ENCODE data around the gene FARS2. TPM values are rescaled to one million over a fixed set of nuclear protein-coding genes. Genes with fewer than 3 reads are reported as not detected.

The FARS2 gene
- total and polyA plus RNA-seq, 2 donors (not counting 1 experiment from before 2014, with no cell fraction given): 33.0 to 35.5 TPM

DNA sequence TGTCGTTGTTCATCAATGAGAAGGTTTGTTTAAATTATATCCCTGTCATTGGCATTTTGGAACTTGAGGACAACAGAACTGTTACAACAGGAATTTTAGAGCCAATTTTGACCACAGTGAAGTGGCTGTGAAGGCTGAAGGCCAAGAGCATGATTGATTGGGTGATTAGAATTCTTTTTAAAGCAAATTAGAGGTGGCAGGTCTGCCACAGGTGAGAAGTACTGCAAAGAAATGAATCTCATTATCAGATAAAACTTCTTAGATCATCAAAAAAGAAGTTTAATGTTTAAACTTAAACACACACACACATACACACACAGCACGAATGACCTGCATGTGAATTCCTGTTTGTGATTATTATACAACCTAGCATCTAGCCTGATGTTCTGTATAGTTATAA, 32.4 kb downstream of the FARS2 start:
- no peak for DNase-seq
- Mint-ChIP-seq H3K4me3 (no peak overlapping the region), H3K27me3 (no peaks in the 10 kb centered on the region), H3K4me1 (peaks cover 53% of the 10 kb centered on the region), H3K27ac (no peak overlapping the region), H3K9me3 (ENCODE audit: insufficient read depth) (no peaks in the 10 kb centered on the region)
- ChIA-PET POLR2A (no interaction called here), CTCF (interaction anchor here (2.6 kb wide), 1 partner anchor 150 kb away, joined by 8 read pairs; no protein-coding TSS in a partner anchor)
- Histone ChIP-seq H3K9me3 (ENCODE audit: control extremely low read depth in 1 of 3, control insufficient read depth in 2 of 3, insufficient read depth in 1 of 3, low read length in 2 of 3) (no peaks in the 10 kb centered on the region), H3K79me2 (ENCODE audit: control insufficient read depth, insufficient read depth, low read length) (peaks cover 60% of the 10 kb centered on the region), H3K4me3 (ENCODE audit: control extremely low read depth in 1 of 5, extremely low read depth in 1 of 5, insufficient read depth in 1 of 5, low read depth in 2 of 5, low read length in 4 of 5) (no peak overlapping the region), H3K9ac (ENCODE audit: low read length) (no peak overlapping the region), H3K27ac (ENCODE audit: low read length in 2 of 2) (no peak overlapping the region), H3K4me1 (ENCODE audit: control insufficient read depth in 2 of 2, insufficient read depth in 2 of 2, low read length in 2 of 2) (peaks cover 33% of the 10 kb centered on the region in 2 donors), H3K27me3 (replicated peaks in 1 of 4; ENCODE audit: control extremely low read depth in 1 of 4, control insufficient read depth in 3 of 4, insufficient read depth in 4 of 4, low read length in 3 of 4) (no peaks in the 10 kb centered on the region), H4K20me1 (ENCODE audit: control insufficient read depth, insufficient read depth, low read length, poor library complexity, severe bottlenecking) (peaks cover 6% of the 10 kb centered on the region), H2AFZ (ENCODE audit: insufficient read depth, low read depth, low read length, poor library complexity, severe bottlenecking) (no peak overlapping the region), H3K36me3 (replicated peaks in 1 of 2; ENCODE audit: control extremely low read depth in 1 of 2, control insufficient read depth in 1 of 2, extremely low read depth in 1 of 2, insufficient read depth in 2 of 2, low read length in 1 of 2) (no peaks in the 10 kb centered on the region), H3K4me2 (replicated peaks; ENCODE audit: low read depth, low read length, poor library complexity, severe bottlenecking) (no peak overlapping the region)
- 100% methylated on average over 1 of the region's 2 CpGs for WGBS (ENCODE audit: insufficient coverage)
- intact Hi-C loops (cut with micrococcal nuclease): no loop called here
- TF ChIP-seq, protein P1, sequence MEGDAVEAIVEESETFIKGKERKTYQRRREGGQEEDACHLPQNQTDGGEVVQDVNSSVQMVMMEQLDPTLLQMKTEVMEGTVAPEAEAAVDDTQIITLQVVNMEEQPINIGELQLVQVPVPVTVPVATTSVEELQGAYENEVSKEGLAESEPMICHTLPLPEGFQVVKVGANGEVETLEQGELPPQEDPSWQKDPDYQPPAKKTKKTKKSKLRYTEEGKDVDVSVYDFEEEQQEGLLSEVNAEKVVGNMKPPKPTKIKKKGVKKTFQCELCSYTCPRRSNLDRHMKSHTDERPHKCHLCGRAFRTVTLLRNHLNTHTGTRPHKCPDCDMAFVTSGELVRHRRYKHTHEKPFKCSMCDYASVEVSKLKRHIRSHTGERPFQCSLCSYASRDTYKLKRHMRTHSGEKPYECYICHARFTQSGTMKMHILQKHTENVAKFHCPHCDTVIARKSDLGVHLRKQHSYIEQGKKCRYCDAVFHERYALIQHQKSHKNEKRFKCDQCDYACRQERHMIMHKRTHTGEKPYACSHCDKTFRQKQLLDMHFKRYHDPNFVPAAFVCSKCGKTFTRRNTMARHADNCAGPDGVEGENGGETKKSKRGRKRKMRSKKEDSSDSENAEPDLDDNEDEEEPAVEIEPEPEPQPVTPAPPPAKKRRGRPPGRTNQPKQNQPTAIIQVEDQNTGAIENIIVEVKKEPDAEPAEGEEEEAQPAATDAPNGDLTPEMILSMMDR (IDR thresholded peaks at IDR 0.05): no peak
- no peak for TF ChIP-seq EZH2 (IDR thresholded peaks at IDR 0.05; ENCODE audit: borderline replicate concordance, insufficient read depth, low read depth, low read length, poor library complexity, severe bottlenecking)
- ATAC-seq (ENCODE audit: low read depth): no peak

DNA sequence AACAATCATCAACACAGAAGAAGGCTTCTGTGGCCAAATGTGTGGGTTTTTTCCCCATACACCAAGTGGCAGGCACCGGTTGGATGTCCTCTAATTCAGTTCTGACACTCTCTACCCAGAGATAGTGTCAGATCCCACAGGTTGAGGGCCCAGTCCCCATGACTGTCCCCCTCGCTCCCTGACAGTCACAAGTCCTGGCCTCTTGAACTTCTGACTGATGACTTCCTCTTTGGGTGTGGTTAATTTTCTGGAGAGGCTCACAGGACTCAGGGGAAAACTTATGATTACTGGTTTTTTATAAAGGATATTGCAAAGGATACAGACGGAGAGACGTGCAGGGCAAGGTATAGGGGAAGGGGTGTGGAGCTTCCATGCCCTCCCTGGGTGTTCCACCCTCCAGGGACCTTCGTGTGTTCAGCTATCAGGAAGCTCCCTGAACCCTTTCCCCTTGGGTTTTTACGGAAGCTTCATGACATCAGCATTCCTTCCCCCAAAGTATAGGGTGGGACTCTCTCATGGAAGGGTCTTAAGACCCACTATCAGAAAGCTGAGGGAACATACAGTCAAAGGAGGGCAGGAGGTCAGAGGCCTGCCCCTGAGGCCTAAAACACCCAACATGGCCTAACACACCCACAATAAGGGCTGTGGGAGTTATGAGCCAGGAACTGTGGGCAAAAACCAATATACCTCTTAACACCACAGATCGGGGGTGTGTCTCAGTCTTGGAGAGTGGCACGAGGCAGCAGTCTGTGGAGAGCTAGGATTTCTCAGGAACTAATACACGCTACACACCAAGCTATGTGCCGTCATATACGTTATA, 33.3 kb downstream of the FARS2 start:
- no peaks in the 10 kb centered on the region for H3K9me3 ChIP-seq (ENCODE audit: control extremely low read depth in 1 of 3, control insufficient read depth in 2 of 3, insufficient read depth in 1 of 3, low read length in 2 of 3)
- Mint-ChIP-seq H3K4me3 (peak overlapping the region; percentile 2), H3K27ac (peak overlapping the region; percentile 79), H3K4me1 (peaks cover 52% of the 10 kb centered on the region), H3K9me3 (ENCODE audit: insufficient read depth) (no peaks in the 10 kb centered on the region), H3K27me3 (no peaks in the 10 kb centered on the region)
- peak; percentile 35 for DNase-seq
- POLR2A ChIA-PET: no interaction called here
- H3K4me1 ChIP-seq (ENCODE audit: control insufficient read depth in 2 of 2, insufficient read depth in 2 of 2, low read length in 2 of 2): peaks cover 27% of the 10 kb centered on the region in 2 donors
- peak; percentile 35 for ATAC-seq (ENCODE audit: low read depth)
- peaks cover 6% of the 10 kb centered on the region for H4K20me1 ChIP-seq (ENCODE audit: control insufficient read depth, insufficient read depth, low read length, poor library complexity, severe bottlenecking)
- peak overlapping the region; percentile 26 for H2AFZ ChIP-seq (ENCODE audit: insufficient read depth, low read depth, low read length, poor library complexity, severe bottlenecking)
- H3K27ac ChIP-seq (ENCODE audit: low read length in 2 of 2): peak overlapping the region; percentile 23 to 60
- no peak overlapping the region for H3K9ac ChIP-seq (ENCODE audit: low read length)
- 17% methylated on average over 2 of the region's 11 CpGs for WGBS (ENCODE audit: insufficient coverage)
- H3K36me3 ChIP-seq (replicated peaks in 1 of 2; ENCODE audit: control extremely low read depth in 1 of 2, control insufficient read depth in 1 of 2, extremely low read depth in 1 of 2, insufficient read depth in 2 of 2, low read length in 1 of 2): no peaks in the 10 kb centered on the region
- TF ChIP-seq, protein P1 (IDR thresholded peaks at IDR 0.05): no peak
- TF ChIP-seq EZH2 (IDR thresholded peaks at IDR 0.05; ENCODE audit: borderline replicate concordance, insufficient read depth, low read depth, low read length, poor library complexity, severe bottlenecking): no peak
- CTCF ChIA-PET: interaction anchor here (0.9 to 2.6 kb wide), 6 partner anchors 9 to 151 kb away, joined by 3 to 14 read pairs (median 4); no protein-coding TSS in a partner anchor
- no peaks in the 10 kb centered on the region for H3K27me3 ChIP-seq (replicated peaks in 1 of 4; ENCODE audit: control extremely low read depth in 1 of 4, control insufficient read depth in 3 of 4, insufficient read depth in 4 of 4, low read length in 3 of 4)
- H3K4me2 ChIP-seq (replicated peaks; ENCODE audit: low read depth, low read length, poor library complexity, severe bottlenecking): peak overlapping the region; percentile 32
- intact Hi-C loops (cut with micrococcal nuclease): no loop called here
- H3K79me2 ChIP-seq (ENCODE audit: control insufficient read depth, insufficient read depth, low read length): peaks cover 62% of the 10 kb centered on the region
- H3K4me3 ChIP-seq (ENCODE audit: control extremely low read depth in 1 of 5, extremely low read depth in 1 of 5, insufficient read depth in 1 of 5, low read depth in 2 of 5, low read length in 4 of 5): no peak overlapping the region
